HEK293T (cell line): Measurements from ENCODE around the gene ASB3.

Experiments used
- ARNT ChIP-seq: fragments of 450-650 bp; IDR thresholded peaks from 2 replicates; pipeline ENCODE4 v1.6.1; 2017; ENCODE audit warnings: mild to moderate bottlenecking
- FOXM1 ChIP-seq: fragments of 450-650 bp; IDR thresholded peaks from 2 replicates; pipeline ENCODE4 v1.6.1; 2017; ENCODE audit warnings: mild to moderate bottlenecking, borderline replicate concordance
- SUZ12 ChIP-seq: fragments of 450-650 bp; IDR thresholded peaks from 2 replicates; pipeline ENCODE4 v1.6.1; 2016; ENCODE audit warnings: mild to moderate bottlenecking
- TARDBP ChIP-seq: fragments of 450-650 bp; IDR thresholded peaks from 2 replicates; pipeline ENCODE4 v1.6.1; 2016

- TF ChIP-seq ARNT: no peak
- TF ChIP-seq SUZ12: no peak
- no peak for TF ChIP-seq TARDBP
- TF ChIP-seq FOXM1: no peak
Measured at GRCh38 chr2:53740170-53740569, 46.6 kb downstream of the ASB3 start.
